Measurements from ENCODE around the gene HLA-DRB5. TPM values are rescaled to one million over a fixed set of nuclear protein-coding genes. Genes with fewer than 3 reads are reported as not detected.

The HLA-DRB5 gene
- total RNA-seq, 1 experiment from 2014 or later = not detected

Other genes with a start within 250 kb of the HLA-DRB5 start
- not detected in 2 replicates for gene TSBP1, start 158.4 kb downstream of the HLA-DRB5 start, total RNA-seq (2014; rRNA removed; shearing (Covaris generic); ENCODE audit: low replicate concordance)
- gene BTNL2, start 123.1 kb downstream of the HLA-DRB5 start, total RNA-seq (2014; rRNA removed; shearing (Covaris generic); ENCODE audit: low replicate concordance) = not detected in 2 replicates
- not detected in 2 replicates for gene HLA-DRA, start 90.4 kb downstream of the HLA-DRB5 start, total RNA-seq (2014; rRNA removed; shearing (Covaris generic); ENCODE audit: low replicate concordance)
- gene HLA-DRB1, start 59.6 kb upstream of the HLA-DRB5 start, total RNA-seq (2014; rRNA removed; shearing (Covaris generic); ENCODE audit: low replicate concordance) = not detected in 2 replicates
- not detected in 2 replicates for gene HLA-DQA1, start 107.1 kb upstream of the HLA-DRB5 start, total RNA-seq (2014; rRNA removed; shearing (Covaris generic); ENCODE audit: low replicate concordance)
- gene HLA-DQB1, start 136.4 kb upstream of the HLA-DRB5 start, total RNA-seq (2014; rRNA removed; shearing (Covaris generic); ENCODE audit: low replicate concordance) = not detected in 2 replicates
- not detected in 2 replicates for gene HLA-DQA2, start 211.1 kb upstream of the HLA-DRB5 start, total RNA-seq (2014; rRNA removed; shearing (Covaris generic); ENCODE audit: low replicate concordance)
- gene HLA-DQB2, start 233.2 kb upstream of the HLA-DRB5 start, total RNA-seq (2014; rRNA removed; shearing (Covaris generic); ENCODE audit: low replicate concordance) = not detected in 2 replicates

Data from MG63 (cell line).